GM10266 (cell line): Measurements from ENCODE around the gene CNNM2.

Experiments
- DNase-seq: peaks from one replicate; pipeline ENCODE4 v3.0.0; 2012; ENCODE audit errors: extremely low spot score
- CTCF ChIP-seq: IDR thresholded peaks from 2 replicates; pipeline ENCODE4 v1.5.1; 2012; ENCODE audit warnings: mild to moderate bottlenecking, low read depth; ENCODE audit not compliant: control insufficient read depth, insufficient read depth; ENCODE audit errors: missing control alignments

The CNNM2 gene

GRCh38 chr10:103049237-103049636, 131.1 kb downstream of the CNNM2 start:
- no peak for DNase-seq
- no peak for TF ChIP-seq CTCF

GRCh38 chr10:103053659-103054581, 135.8 kb downstream of the CNNM2 start:
- peak; percentile 43 for TF ChIP-seq CTCF
- peak; percentile 19 for DNase-seq

- TF ChIP-seq CTCF = no peak
- no peak for DNase-seq
Measured at GRCh38 chr10:103054621-103055020, 136.5 kb downstream of the CNNM2 start.

- no peak for DNase-seq
- TF ChIP-seq CTCF = no peak
Measured at GRCh38 chr10:103055105-103055504, 137.0 kb downstream of the CNNM2 start.

- no peak for TF ChIP-seq CTCF
- no peak for DNase-seq
Measured at GRCh38 chr10:103058034-103058433, 139.9 kb downstream of the CNNM2 start.

GRCh38 chr10:103060575-103060974, 142.5 kb downstream of the CNNM2 start:
- no peak for DNase-seq
- TF ChIP-seq CTCF = no peak
